SIG-M5 (cell line): ENCODE results near the gene KCTD3.

ENCODE experiments used
- DNase-seq: peaks from one replicate; lab custom pipeline; 2025; lab: John Stamatoyannopoulos, UW

KCTD3 gene

DNA sequence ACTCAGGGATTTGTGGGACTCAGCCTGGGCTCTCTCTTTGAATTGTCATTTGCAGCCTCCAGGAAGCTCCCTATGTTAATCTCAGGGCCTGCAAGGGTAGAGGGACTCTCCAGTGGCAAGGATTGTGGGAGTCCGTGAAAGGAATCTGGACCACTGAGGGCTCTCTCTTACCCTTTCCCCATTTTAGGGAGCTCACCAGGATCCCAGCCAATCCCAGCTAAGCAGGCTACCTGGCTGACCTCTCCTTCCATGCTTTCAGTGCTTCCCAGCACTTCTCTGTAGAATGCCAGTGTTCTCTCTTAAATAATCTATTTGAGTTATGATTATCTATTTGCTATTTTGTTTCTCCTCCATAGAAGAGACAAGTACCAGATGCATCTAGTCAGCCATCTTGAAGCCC, 9.6 kb upstream of the KCTD3 start:
- no peak for DNase-seq

DNA sequence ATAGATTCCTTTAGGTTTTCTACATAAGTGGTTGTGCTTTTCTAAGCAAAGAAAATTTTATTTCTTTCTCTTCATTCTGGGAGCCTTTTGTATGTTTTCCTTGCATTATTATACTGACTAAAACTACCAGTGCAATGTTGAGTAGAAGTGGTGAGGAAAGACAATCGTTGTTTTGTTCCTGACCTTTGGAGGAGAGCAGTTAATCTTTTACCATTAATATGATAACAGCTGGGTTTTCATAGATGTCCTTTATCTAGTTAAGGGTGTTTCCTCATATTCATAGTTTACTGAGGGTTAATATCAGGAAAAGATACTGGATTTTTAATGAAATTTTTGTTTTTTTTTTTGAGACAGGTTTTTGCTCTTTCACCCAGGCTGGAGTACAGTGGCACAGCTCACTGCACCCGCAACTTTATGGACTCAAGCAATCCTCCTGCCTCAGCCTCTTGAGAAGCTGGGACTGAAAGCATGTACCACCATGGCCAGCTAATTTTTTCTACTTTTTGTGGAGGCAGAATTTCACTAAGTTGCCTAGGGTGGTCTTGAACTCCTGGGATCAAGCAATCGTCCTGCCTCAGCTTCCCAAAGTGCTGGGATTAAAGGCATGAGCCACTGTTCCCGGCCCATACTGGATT, 9.0 kb upstream of the KCTD3 start:
- DNase-seq: no peak

DNA sequence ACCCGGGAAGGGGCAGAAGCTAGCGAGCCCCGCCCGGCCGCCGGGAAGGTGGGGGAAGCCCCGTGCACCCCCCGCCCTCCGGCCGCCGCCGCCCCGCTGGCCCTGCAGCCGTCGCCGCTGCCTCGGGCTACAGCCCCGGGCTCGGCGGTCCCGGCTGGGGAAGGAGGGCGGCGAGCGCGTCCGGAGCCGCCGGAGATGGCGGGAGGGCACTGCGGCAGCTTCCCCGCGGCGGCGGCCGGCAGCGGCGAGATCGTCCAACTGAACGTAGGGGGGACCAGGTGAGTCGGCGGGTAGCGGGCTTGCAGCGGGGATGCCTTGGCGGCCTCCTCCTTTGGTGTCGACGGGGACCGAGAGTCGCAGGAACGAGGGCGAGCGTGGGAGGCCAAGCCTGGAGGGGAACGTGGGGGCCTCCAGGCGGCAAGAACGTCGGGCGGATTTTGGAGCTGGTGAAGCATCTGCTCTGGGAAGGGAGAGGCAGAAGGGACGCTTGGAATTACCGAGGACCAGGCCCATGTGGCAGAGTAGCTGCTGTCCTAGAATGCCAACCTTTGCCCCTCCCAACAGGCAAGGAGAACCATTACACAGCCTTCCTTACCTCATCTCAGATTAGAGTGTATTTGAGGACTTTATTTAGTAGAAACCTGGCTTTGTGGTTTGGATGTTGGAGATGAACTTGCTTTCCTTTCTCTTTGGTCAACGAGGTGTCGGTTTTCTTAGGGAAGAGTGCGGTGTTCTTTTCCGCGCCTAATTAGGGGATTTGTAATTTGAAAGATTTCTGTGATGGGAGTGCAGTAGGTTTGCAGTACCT, 591 bp downstream of the KCTD3 start:
- no peak for DNase-seq

DNA sequence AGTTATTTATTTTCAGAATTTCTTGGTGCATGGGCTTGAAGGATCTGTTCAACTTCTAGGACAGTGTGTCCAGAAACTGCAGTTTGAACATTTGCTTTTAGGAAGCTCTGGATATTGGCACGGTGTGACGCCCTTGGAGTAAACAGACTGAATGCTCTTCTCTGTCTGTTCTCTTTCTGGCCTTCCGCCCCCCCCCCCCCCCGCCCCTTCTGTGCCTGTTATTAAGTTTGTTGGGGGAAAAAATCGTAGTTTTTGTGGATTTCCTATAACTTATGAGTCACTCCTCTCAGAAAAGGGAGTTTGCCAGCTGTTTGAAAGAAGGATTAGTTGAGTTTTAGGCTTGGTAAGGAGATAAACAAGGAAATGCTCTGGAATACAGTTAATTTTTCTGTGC, 1.2 kb downstream of the KCTD3 start:
- no peak for DNase-seq

DNA sequence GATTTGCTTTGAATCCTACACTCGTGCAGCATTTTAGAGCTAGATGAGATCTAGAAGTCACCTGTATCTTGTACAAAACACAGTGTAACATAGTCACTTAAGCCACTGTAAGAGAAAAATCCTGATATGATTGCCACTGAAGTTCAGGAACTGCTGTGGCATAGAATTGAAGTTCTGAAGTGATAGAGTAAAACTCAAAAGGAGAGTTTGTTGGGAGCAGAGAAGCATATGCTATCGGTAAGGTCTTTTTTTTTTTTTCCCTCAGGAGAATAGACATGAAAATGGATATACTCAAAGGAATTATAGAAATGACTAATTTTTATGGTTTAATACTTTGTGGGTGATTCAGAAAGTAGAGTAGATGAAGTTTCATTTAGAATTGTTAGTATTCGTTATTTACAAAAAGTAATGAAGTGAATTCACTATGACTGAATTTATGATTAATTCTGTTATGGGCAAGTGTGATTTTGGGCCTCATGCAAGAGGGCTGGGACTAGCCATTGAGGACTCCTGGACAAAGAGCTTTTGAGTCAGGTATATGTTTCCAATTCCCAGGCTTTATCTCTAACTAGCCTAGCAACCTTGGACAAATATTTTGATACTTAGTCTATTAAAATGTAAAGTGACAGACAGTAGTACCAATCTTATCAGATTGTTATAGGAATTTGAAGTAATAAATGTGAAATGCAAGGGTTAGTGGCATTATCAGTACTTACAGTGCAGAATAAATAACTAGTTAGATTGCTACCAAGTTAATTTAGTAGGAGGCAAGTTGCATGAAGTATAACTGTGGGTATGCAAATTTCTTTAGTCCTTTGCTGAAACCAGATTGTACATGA, 3.1 kb downstream of the KCTD3 start:
- no peak for DNase-seq

DNA sequence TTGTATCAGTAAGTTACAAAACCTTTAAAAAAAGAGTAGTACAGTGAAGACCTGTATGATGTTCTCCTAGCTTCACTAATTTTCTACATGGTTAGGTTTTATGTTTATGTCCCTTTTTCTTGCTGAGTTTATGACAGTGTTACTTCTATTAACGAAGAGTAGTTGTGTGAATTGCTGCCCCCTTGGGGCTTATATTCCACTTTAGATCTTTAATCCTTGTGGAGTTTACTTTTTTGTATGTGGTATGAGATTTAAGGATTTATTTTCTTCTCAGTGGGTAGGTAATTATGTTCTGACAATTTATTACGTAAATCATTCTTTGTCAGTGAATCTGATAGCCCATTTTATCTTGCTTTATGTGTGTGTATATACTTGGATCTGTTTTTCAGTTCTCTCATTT, 14.8 kb downstream of the KCTD3 start:
- DNase-seq: no peak

DNA sequence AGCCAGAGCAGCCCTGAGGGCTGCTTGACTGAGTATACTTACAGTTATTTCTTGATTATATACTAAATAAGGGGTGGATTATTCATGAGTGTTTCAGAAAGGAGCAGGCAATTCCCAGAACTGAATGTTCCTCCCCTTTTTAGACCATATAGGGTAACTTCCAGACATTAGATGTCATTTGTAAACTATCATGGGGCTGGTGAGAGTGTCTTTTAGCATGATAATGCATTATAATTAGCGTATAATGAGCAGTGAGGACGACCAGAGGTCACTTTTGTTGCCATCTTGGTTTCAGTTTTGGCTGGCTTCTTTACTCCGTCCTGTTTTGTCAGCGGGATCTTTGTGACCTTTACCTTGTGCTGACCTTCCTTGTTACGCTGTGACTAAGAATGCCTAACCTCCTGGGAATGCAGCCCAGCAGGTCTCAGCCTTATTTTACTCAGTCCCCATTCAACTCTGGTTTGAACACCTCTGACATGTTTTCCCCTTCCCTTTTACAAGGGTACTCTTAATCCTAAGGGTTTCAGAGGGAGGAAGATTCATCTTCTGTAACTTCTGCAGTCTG, 16.2 kb downstream of the KCTD3 start:
- no peak for DNase-seq

DNA sequence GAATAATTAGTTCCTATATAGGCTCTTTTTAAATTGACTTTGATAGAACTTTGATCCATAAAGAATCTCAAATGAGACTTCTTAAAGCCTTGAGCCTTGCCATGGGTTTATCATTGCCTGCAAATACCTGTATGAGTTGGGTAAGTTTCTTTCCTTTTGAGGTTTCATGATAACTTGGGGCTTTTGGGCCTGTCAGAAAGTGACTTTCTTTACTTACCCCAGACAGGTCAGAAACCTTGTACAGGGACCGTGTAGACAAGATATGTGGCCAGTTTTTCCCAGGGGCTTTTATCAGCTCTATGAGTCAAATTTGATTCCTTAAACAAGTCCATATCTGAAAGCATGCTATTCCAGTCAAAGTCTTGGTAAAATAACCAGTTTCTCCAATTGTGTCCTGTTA, 17.3 kb downstream of the KCTD3 start:
- no peak for DNase-seq

DNA sequence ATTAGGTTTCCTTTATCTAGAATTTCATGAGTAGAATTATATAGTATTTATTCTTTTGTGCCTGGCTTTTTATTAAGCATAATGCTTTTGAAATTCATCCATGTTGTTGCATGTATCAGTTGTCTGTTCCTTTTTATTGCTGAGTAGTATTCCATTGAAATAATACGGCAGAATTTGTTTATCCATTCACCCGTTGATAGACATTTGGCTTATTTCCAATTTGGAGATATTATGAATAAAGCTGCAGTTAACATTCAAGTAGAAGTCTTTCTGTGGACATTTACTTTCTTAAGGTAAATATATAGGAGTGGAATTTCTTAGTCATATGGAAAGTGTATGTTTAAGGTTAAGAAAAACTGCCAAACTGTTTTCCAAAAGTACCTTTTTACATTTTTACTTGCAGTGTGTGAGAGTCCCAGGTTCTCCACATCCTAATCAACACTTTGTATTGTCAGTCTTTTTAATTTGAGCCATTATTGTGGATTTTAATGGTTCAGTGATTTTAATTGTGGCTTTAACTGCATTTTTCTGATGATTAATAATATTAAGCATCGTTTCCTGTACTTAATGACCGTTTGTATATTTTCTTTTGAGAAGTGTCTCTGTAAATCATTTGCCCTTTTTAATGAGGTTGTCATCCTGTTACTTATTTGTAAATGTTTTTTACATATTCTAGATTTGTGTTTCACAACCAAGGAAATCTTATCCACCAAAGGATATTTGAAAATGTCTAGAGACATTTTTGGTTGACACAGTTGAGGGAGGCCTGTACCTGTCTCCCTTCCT, 22.7 kb downstream of the KCTD3 start:
- DNase-seq: no peak

DNA sequence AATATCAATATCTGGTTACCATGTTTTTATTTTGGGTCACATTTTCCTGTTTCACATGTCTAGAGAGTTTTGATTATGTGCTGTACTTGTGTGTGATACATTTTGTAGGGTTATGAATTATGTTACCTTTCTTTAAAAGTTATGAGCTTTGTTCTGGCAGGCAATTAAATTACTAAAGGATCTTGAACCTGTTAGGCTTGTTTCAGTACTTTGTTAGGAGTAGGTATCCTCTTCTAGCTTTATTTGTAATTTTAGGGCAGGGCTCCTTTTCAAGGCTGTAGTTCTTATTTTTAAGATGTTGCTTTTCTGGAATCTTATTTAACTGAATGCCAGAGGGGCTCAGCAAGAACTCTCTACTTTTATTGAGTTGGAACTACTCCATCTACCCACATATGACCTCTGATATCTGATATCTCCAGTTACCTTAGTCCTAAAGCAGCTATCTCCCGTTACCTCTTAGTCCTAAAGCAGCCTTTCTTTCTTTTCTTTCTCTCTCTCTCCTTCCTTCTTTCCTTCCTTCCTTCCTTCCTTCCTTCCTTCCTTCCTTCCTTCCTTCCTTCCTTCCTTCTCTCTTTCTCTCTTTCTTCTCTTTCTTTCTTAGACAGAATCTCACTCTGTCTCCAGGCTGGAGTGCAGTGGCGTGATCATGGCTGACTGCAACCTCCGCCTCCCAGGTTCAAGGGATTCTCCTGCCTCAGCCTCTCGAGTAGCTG, 23.8 kb downstream of the KCTD3 start:
- no peak for DNase-seq

DNA sequence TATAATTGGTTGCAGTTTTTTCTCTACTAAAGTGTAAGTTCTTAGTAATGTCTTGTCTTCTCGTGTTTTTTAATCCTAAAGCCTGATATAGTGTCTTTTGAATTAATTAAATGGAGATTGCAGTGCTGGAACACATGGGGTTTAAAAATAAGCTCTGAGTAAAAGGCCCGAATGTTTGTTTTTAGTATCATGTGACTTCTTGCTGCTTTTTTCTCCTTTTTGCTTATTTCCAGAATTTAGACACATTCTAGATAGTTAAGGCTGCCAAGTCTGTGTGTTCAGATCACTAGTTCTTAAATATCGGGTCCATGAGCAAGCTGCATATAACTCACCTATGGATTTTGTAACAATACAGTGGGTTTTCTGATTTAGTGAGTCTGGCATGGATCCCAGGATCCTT, 27.5 kb downstream of the KCTD3 start:
- no peak for DNase-seq

DNA sequence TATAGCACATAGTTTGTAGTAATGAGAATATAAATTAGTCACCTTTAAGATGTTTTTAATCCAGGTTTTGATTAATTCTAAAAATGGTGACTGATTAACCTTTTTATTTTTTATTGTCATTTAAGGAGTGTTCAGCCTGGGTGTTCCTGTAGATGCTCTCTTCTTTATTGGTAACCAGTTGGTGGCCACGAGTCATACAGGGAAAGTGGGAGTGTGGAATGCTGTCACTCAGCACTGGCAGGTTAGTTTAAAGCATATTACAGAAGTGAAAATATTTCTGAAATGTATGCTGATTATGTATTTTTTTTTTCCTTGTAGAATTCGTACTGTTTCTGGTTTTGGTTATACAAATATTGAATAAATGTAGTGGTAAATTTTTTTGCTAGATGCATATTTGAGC, 28.1 kb downstream of the KCTD3 start:
- no peak for DNase-seq

DNA sequence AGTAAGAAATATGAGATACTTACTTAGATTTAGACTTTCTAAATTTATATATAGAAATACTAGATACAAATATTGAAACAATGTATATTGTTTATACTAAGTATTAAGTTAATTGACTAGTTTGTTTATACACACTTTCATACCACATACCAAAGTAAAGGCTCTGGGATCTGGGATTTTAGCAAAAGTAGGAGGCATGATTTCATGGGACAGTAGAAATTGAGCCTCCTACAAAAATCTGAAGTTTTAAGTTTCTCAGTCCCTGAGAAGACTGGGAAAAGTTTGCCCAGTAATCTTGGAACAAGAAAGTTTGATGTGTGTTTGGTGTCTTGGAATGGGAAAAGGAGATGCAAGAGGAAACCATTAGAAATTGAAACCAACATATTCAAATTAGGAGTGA, 30.9 kb downstream of the KCTD3 start:
- no peak for DNase-seq

DNA sequence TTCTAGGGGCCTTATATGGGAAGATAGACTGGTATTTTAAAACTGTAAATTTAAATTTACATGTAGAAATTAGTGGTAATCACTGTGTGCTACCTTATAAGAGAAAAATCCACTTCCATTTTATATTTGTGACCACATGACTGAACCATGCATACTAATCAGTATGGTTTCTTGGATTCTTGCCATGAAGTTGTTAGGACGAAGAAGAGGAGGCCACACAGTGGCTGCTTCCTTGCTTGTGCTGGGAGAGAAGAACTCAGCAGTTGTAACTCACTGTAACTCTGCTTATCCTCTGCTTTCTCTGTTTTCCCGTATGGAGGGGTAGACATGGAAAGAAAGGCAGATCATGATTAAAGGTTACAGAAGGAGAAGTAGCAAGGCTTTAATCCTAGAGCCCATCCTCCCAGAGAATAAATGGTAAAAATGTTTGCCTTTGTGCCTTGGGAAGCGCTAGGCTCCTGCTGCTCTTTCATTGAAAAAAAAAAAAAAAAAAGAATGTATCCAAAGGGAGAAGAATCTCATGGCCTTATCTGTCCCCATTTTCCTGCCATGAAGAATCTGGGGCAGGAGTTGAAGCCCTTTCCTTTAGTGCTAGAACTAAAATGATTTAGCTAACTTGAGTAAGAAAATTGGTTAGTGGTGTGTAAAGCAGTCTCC, 32.4 kb downstream of the KCTD3 start:
- no peak for DNase-seq

DNA sequence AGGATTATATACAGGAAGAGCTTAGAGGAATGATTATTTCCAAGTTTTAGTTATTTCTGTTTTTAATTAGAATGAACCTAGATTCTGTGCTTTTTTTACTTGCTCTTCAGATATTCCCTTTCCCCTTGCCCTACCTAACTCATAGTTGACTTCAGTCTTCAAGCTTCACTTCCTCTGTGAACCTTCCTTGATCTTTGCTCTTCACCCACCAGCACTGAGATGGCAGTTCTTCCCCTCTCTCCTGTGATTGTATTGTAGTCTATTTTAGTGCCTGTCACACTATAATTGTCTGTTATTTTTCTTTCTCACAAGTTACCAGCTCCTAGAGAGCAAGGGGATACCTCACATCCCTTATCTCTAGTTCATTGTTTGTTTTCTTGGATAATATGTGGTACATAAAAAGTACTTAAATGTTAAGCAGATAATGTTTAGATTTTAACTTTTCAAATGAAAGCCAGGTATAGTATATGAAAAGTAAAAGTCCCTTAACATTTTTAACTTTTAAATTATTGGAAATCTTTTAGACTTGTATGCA, 33.2 kb downstream of the KCTD3 start:
- no peak for DNase-seq

DNA sequence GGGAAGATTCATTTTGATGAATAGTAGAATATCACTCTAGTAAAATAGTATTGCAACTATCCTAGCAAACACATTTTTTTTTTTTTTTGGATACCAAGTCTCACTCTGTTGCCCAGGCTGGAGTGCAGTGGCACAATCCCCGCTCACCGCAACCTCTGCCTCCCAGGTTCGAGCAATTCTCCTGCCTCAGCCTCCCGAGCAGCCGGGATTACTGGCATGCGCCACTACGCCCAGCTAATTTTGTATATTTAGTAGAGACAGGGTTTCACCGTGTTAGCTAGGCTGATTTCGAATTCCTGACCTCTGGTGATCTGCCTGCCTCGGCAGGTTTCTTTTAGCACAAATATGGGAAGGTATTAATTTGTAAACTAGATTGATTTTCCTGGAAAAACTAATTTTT, 33.8 kb downstream of the KCTD3 start:
- no peak for DNase-seq

DNA sequence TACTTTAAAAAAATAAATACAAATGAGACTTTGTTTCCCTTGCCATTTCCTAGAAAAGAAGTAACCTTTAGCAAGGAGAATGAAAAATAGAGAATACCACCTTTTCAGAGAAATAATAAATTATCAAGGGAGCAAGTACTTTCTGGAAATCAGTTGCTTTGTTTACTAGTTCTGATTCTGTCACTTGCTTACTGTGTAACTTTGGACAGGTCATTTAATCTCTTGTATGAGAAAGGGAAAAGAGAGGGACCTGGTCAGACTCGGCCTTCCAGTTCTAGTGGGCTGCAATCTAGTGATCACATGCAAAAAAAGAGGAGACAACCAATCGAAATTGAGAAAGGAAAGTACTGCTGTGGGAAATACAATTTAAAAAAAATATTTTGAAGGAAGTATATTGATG, 34.2 kb downstream of the KCTD3 start:
- DNase-seq: no peak

DNA sequence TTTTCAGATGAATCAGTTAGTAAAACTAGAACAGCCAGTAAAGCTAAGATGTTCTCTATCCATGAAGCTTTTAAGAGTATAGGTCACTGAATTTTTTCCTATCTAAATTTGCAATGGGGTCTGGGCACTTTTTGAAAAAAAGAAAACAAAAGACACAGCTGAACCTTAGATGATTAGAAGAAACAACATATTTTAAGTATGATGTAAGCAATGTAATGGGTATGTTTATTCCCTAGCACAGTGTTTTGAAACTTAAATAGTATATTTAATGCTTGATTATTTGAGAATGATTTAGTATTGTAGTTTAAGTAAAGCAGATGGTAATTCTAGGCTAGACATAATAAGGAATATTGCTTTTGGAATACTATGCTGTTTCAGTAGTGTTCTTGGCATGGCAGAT, 36.2 kb downstream of the KCTD3 start:
- no peak for DNase-seq

DNA sequence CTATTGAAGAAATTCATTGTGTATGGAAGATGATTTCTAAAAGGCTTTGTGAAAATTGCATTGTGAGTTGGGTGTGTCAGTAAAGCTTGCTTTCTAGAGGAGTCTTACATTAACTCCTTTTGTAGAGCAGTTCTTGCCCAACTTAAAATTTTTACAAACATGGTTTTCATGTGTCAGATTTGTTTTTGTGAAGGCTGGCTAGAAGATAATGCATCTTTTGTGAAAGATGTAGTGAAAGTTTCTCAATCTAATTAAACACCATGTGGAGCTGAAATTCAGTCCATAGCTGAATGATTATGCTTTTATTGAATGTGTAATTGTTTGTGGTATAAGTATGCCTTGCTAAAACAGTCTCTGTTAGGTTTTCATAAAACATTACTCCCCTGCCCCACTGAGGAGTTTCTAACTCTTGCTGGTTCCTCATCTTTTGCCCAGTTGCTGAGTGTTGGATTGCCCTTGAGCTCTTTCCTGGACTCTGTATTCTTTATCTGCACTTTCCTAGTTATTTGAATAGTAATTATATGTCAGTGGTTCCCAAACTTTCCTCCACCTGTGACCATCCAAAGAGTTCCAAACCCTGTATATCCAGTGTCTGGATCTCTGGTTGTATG, 38.0 kb downstream of the KCTD3 start:
- DNase-seq: no peak

DNA sequence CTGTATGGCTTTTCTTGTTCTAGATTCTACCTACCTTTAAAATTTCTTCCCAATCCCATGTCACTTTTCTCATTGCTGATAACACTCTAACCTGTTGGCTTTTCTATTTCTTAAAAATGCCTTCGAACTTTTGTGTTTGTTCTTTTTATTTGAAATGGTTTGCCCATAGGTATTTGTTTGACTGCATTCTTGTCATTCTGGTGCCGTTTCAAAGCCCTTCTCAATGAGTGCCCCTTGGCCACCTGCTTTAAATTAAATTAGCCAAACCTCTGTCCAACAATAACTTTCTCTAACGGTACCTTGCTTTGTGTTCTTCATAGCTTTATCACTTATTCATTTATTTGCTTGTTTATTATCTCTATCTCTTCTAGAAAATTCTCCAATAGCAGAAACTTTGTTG, 38.9 kb downstream of the KCTD3 start:
- no peak for DNase-seq
